Measurements from ENCODE around the gene LRP11. TPM values are rescaled to one million over a fixed set of nuclear protein-coding genes. Genes with fewer than 3 reads are reported as not detected.

The LRP11 gene
- total and polyA plus RNA-seq, 10 of the 15 experiments (the other 5 are each of a cell fraction or from before 2014, with no cell fraction given) = under 0.01 to 0.23 (median 0.03) TPM; not detected in 6

- TF ChIP-seq SIN3A (IDR thresholded peaks at IDR 0.05; ENCODE audit: low read depth, low read length) (no peak), WRNIP1 (IDR thresholded peaks at IDR 0.05; ENCODE audit: borderline replicate concordance, low read depth, low read length) (no peak), HSF1 (IDR thresholded peaks at IDR 0.05; ENCODE audit: low read depth, low read length) (no peak), RELA (IDR thresholded peaks at IDR 0.05; ENCODE audit: borderline replicate concordance, partially characterized antibody) (no peak), RAD51 (IDR thresholded peaks at IDR 0.05) (no peak)
These were observed 35.3 kb upstream of the LRP11 start (continued) for GRCh38 chr6:149899486-149899885.

DNA sequence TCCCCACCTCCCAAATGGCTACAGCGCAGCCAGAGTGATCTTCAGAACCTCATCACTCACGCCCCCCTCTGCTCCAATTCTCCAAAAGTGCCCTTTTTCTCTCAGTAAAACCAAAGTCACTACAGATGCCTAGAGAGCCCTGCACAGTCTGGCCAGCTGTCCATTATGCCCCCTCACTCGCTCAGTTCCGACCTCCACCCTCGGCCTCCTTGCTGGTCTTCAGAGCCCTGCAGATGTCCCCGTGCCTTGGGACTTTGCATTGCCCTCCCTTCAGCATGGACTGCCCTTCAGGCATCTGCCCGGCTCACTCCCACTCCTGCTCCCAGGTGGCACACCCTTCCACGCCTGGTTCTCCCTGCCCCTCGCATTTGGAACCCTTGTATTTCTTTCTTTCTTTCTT, 34.8 kb upstream of the LRP11 start:
- no peak overlapping the region for H3K27ac ChIP-seq (ENCODE audit: control insufficient read depth, insufficient read depth)
- H3K9ac ChIP-seq (ENCODE audit: control insufficient read depth, insufficient read depth, low read length) = no peak overlapping the region
- FAIRE-seq = no peak
- no peak for ATAC-seq
- H3K4me3 ChIP-seq = no peak overlapping the region
- H3K79me2 ChIP-seq (ENCODE audit: control insufficient read depth, insufficient read depth, low read length) = no peaks in the 10 kb centered on the region
- 49% methylated on average over 9 of the region's 9 CpGs for WGBS (ENCODE audit: insufficient coverage, insufficient replicate concordance, low lambda C conversion rate, missing lambda C conversion rate)
- H3K9me3 ChIP-seq (replicated peaks; ENCODE audit: control insufficient read depth, insufficient read depth, low read length) = no peaks in the 10 kb centered on the region
- no TSS peak for BruUV-seq (replicated peaks)
- RAD21 ChIA-PET (ENCODE audit: unreplicated experiment) = no interaction called here
- no peak overlapping the region for H3K4me2 ChIP-seq (ENCODE audit: control insufficient read depth, insufficient read depth)
- peaks cover 0 to 8% of the 10 kb centered on the region in 2 experiments; a peak in 2 of 4 replicates for H3K27me3 ChIP-seq (replicated peaks in 1 of 2; ENCODE audit: control insufficient read depth in 2 of 2, insufficient read depth in 2 of 2, low read length in 1 of 2)
- POLR2A ChIA-PET = no interaction called here
- SMC1A ChIA-PET (ENCODE audit: uncharacterized antibody, unreplicated experiment) = no interaction called here
- H4K20me1 ChIP-seq (ENCODE audit: control insufficient read depth, insufficient read depth) = no peaks in the 10 kb centered on the region
- H2AFZ ChIP-seq (ENCODE audit: control insufficient read depth, low read depth, low read length) = no peak overlapping the region
- in situ Hi-C loops (cut with MboI) = no loop called here
- H3K4me1 ChIP-seq (ENCODE audit: control insufficient read depth, insufficient read depth, low read length) = no peaks in the 10 kb centered on the region
- no peak for DNase-seq (ENCODE audit: low read depth, low spot score)
- no peaks in the 10 kb centered on the region for H3K36me3 ChIP-seq (ENCODE audit: control insufficient read depth in 2 of 2, insufficient read depth in 2 of 2, low read length in 1 of 2)
- CTCF ChIA-PET = no interaction called here
- intact Hi-C loops (cut with micrococcal nuclease; ENCODE audit: unreplicated experiment) = no loop called here
- TF ChIP-seq SREBF2 (IDR thresholded peaks at IDR 0.05; ENCODE audit: low read length) (no peak), RFX5 (IDR thresholded peaks at IDR 0.05; ENCODE audit: low read depth, low read length) (no peak), NFYB (IDR thresholded peaks at IDR 0.05; ENCODE audit: insufficient read depth, low read depth, low read length) (no peak), ZNF207 (IDR thresholded peaks at IDR 0.05; ENCODE audit: borderline replicate concordance) (no peak), HDAC6 (IDR thresholded peaks at IDR 0.05; ENCODE audit: unreplicated experiment) (no peak), TBL1XR1 (IDR thresholded peaks at IDR 0.05; ENCODE audit: low read depth, low read length) (no peak), ZNF622 (IDR thresholded peaks at IDR 0.05) (no peak), HCFC1 (IDR thresholded peaks at IDR 0.05; ENCODE audit: low read length) (no peak), MTA3 (IDR thresholded peaks at IDR 0.05; ENCODE audit: borderline replicate concordance, low read length) (no peak), CHD4 (IDR thresholded peaks at IDR 0.05) (no peak), FOS (IDR thresholded peaks at IDR 0.05; ENCODE audit: borderline replicate concordance, extremely low read depth, insufficient read length) (no peak), ATF2 (IDR thresholded peaks at IDR 0.05; ENCODE audit: low read length) (no peak)
- TF ChIP-seq, protein P1, sequence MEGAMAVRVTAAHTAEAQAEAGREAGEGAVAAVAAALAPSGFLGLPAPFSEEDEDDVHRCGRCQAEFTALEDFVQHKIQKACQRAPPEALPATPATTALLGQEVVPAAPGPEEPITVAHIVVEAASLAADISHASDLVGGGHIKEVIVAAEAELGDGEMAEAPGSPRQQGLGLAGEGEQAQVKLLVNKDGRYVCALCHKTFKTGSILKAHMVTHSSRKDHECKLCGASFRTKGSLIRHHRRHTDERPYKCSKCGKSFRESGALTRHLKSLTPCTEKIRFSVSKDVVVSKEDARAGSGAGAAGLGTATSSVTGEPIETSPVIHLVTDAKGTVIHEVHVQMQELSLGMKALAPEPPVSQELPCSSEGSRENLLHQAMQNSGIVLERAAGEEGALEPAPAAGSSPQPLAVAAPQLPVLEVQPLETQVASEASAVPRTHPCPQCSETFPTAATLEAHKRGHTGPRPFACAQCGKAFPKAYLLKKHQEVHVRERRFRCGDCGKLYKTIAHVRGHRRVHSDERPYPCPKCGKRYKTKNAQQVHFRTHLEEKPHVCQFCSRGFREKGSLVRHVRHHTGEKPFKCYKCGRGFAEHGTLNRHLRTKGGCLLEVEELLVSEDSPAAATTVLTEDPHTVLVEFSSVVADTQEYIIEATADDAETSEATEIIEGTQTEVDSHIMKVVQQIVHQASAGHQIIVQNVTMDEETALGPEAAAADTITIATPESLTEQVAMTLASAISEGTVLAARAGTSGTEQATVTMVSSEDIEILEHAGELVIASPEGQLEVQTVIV (IDR thresholded peaks at IDR 0.05; ENCODE audit: borderline replicate concordance, partially characterized antibody) = no peak
- TF ChIP-seq, protein P2, sequence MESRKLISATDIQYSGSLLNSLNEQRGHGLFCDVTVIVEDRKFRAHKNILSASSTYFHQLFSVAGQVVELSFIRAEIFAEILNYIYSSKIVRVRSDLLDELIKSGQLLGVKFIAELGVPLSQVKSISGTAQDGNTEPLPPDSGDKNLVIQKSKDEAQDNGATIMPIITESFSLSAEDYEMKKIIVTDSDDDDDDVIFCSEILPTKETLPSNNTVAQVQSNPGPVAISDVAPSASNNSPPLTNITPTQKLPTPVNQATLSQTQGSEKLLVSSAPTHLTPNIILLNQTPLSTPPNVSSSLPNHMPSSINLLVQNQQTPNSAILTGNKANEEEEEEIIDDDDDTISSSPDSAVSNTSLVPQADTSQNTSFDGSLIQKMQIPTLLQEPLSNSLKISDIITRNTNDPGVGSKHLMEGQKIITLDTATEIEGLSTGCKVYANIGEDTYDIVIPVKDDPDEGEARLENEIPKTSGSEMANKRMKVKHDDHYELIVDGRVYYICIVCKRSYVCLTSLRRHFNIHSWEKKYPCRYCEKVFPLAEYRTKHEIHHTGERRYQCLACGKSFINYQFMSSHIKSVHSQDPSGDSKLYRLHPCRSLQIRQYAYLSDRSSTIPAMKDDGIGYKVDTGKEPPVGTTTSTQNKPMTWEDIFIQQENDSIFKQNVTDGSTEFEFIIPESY (IDR thresholded peaks at IDR 0.05) = no peak
